SK-N-SH (cell line): ENCODE measurements around the gene QRICH2.

ENCODE experiments used
- CTCF ChIP-seq: fragments of 200-600 bp; sonication (generic); IDR thresholded peaks from 2 replicates; pipeline ENCODE4 v1.6.1; 2017; ENCODE audit warnings: antibody characterized with exemption, mild to moderate bottlenecking, moderate library complexity
- EZH2phosphoT487 ChIP-seq: fragments of 200-600 bp; sonication (generic); IDR thresholded peaks from 2 replicates; pipeline ENCODE4 v1.6.1; 2017; ENCODE audit warnings: low read depth, mixed run types, mild to moderate bottlenecking, antibody characterized with exemption, moderate library complexity, borderline replicate concordance
- GABPA ChIP-seq: IDR thresholded peaks from 2 replicates; pipeline ENCODE4 v1.4.0; 2012; ENCODE audit warnings: low read depth, mild to moderate bottlenecking
- NRF1 ChIP-seq: IDR thresholded peaks from 2 replicates; pipeline ENCODE4 v1.6.1; 2012; ENCODE audit warnings: low read depth, mild to moderate bottlenecking, low read length
- POLR2AphosphoS5 ChIP-seq: IDR thresholded peaks from 2 replicates; pipeline ENCODE4 v1.6.1; 2012; ENCODE audit warnings: low read depth, low read length
- REST ChIP-seq: IDR thresholded peaks from 2 replicates; pipeline ENCODE4 v1.6.1; 2012; ENCODE audit warnings: mild to moderate bottlenecking, low read depth, low read length, moderate library complexity
- USF1 ChIP-seq: IDR thresholded peaks from 2 replicates; pipeline ENCODE4 v1.4.0; 2012; ENCODE audit warnings: low read depth, borderline replicate concordance
- YY1 ChIP-seq: IDR thresholded peaks from 2 replicates; pipeline ENCODE4 v1.4.0; 2012; ENCODE audit warnings: low read depth, mild to moderate bottlenecking

- no peak for TF ChIP-seq USF1
- no peak for TF ChIP-seq NRF1
- no peak for TF ChIP-seq POLR2AphosphoS5
- TF ChIP-seq YY1: no peak
- no peak for TF ChIP-seq REST
- TF ChIP-seq EZH2phosphoT487: no peak
- TF ChIP-seq CTCF: no peak
- TF ChIP-seq GABPA: no peak
These were observed 37.1 kb downstream of the QRICH2 start for GRCh38 chr17:76270770-76271668.
